Fibroblast of mammary gland (primary cell): Measurements from ENCODE around the gene COL4A1.
A peak's percentile ranks its signal among the peaks of the same experiment; 100 is the strongest.

Experiments used
- DNase-seq: peaks from one replicate; pipeline ENCODE4 v3.0.0-alpha.2; 2010; ENCODE audit warnings: low read depth
- H3K4me3 ChIP-seq: 2 replicates; pipeline ENCODE4 v1.5.1; 2011; ENCODE audit warnings: low read depth, mild to moderate bottlenecking, low read length, moderate library complexity; ENCODE audit not compliant: control insufficient read depth
- TF ChIP-seq, protein P1 (sequence below): conservative IDR thresholded peaks from 2 replicates; pipeline ENCODE4 v1.5.1; 2011; ENCODE audit warnings: low read depth, low read length, inconsistent platforms; ENCODE audit not compliant: control insufficient read depth, insufficient read depth

COL4A1 gene

DNA sequence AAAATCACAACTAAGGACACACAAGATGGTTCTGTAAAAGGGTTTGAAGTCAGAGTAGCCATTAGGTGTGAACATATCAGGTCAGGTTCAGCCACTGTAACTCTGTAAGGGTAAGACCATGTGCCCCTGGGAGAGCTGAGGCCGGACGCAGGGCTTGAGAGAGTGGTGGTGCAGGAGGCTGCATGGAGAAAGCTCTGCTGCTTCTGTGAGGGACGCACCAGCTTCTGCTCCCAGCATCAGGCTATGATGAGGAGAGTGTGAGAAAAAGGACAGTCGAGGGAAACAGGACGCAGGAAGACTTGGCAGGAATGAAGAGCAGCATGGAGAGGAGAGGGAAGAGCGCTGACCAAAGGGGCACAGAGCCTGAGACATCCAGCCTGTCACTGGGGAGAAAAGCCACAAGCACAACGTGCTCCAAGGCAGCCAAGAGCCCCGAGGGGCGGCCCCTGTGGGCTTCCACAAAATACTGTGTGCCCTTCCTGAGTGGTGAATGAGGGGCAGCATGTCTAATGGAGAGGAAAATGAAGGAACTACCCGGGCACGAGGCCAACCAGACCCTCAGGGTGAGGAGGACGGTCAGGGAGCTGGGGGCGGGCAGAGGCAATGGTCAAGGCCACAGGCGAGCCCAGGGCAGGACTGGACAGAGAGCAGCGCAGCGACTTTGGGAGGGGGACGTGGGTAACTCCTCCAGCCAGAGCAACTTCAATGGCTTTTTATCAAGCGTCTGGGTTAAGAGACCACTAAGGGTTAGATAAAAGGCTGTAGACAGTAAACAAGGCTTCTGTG is 107.7 kb downstream of the COL4A1 start:
- no peak for DNase-seq
- no peak overlapping the region for H3K4me3 ChIP-seq
- TF ChIP-seq, protein P1, sequence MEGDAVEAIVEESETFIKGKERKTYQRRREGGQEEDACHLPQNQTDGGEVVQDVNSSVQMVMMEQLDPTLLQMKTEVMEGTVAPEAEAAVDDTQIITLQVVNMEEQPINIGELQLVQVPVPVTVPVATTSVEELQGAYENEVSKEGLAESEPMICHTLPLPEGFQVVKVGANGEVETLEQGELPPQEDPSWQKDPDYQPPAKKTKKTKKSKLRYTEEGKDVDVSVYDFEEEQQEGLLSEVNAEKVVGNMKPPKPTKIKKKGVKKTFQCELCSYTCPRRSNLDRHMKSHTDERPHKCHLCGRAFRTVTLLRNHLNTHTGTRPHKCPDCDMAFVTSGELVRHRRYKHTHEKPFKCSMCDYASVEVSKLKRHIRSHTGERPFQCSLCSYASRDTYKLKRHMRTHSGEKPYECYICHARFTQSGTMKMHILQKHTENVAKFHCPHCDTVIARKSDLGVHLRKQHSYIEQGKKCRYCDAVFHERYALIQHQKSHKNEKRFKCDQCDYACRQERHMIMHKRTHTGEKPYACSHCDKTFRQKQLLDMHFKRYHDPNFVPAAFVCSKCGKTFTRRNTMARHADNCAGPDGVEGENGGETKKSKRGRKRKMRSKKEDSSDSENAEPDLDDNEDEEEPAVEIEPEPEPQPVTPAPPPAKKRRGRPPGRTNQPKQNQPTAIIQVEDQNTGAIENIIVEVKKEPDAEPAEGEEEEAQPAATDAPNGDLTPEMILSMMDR, result no peak

DNA sequence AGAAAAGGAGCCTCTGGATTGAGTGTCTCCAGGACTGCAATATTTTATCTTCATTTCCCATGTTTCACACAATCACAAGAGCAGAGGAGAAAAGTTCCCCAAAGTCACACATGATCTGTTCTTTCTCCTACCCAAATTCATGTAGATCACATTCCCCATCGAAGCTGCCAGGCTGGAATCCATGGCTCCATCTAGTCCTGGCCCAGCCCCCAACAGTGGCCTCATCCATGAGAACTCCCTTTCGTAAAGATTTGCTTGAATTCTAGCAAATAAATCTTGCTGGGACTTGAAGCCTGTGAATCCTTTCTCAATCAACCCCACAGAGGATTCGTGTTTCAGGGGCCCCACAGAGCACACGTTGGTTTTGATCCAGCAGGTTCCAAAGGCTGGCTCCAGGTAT is 109.5 kb downstream of the COL4A1 start:
- no peak overlapping the region for H3K4me3 ChIP-seq
- TF ChIP-seq, protein P1, result no peak
- DNase-seq, result no peak

DNA sequence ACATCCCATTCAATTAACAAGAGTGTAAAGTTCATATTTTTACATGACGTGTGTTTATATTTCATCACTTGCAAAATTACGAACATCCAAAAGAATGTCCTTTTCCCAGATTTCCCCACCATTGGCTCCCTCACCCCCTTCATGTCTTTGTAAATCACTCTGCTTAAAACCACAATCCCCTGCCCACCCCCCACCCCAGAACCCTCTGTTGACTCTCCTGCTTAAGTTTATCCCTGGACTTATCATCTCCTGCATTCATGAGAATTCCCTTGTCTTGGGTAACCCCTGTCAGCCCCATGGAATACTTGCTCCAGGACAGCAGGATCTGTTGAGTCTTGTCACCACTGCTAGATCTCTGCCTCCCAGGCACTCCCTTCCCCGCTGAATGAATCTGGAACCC is 109.9 kb downstream of the COL4A1 start:
- TF ChIP-seq, protein P1, result no peak
- peak; percentile 7 for DNase-seq
- H3K4me3 ChIP-seq, result no peak overlapping the region

DNA sequence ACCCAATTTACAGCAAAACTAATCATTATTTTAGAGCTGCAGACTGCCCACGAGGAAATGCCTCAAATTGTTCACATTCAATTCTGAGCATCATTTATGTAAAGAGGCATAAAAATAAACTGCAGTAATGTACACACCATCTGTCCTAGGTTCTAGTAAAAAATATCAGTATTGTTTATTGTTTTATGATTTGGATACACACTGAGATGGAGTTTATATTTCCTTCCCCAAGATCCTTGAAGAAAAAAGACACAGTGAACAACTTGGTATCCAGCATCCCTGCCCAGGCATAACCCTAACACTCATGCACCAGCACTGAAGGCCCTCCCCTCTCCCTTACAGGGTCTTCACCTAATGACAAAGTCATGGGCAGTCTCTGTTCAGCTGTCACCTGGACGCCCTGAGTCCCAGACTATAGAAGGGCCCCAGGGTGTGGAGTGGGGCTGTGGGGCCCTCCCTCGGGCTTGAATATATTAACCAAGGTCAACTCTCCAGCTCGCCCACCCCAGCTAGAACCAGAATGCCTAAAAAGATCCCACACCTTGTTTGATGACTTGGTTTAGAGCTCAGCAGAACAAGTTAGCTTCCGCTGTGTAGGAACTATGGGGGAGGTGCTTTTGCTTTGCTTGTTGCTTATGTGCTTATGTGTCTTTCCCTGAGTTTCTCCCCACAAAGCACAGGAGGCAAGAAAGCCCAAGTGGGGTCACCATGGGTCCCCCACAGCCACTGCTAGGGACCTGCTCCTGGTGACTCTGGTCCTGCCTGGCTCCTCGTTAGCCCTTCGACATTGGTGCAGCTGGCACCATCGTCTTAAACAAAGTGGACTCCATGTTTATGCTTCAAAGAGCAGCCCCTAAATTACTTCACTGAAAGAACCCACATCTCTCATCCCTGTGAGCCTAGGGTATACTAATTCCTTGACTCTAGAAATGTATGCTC is 111.1 kb downstream of the COL4A1 start:
- TF ChIP-seq, protein P1, result no peak
- H3K4me3 ChIP-seq, result no peak overlapping the region
- no peak for DNase-seq

DNA sequence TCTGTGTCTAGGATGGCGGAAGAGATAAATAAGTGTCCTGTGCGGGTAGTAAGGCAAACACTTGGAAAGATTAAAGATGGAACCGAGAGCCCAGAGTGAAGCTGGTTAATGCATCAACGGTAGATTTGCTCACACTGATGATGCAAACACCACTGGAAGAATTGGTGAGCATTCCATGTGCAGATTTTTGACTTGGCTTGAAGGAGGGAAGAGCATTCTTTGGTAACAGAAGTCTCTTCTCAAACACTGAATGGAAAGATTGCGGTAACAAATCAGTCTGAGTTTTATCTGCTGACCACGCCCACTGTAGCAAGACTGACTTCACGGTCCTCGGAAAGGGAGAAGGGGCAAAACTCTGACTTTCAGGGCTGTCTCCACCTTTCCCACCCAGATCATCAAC is 112.5 kb downstream of the COL4A1 start:
- TF ChIP-seq, protein P1, result no peak
- H3K4me3 ChIP-seq, result no peak overlapping the region
- DNase-seq, result no peak

DNA sequence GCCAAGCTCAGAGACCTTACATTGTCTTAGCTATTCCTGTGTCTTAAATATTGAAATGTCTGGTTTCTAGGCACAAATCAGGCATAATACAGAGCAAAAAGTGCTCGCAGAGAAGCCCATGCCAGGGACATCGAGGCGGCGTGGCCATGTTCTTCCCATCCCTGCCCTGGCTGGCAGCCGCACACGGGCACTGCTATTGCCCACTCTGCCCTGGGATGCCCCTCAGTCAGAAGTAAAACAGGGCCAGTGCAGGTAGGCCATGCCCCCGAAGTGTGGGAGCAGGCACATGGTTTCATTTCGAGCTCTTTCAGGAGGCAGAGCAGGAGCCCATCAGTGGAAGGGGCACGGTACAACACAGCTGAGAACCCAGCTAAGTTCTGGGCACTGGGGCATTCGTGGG is 113.5 kb downstream of the COL4A1 start:
- no peak overlapping the region for H3K4me3 ChIP-seq
- no peak for DNase-seq
- TF ChIP-seq, protein P1, result no peak
